CD4-positive, CD25-positive, alpha-beta regulatory T cell (primary cell): ENCODE measurements around the gene SEMA4D. TPM values are rescaled to one million over a fixed set of nuclear protein-coding genes. Genes with fewer than 3 reads are reported as not detected.

ENCODE experiments used
- ATAC-seq, 2 donors: fragments of 150-1000 bp; cut with Tn5 transposase; one replicate each; pipeline ENCODE4 v1.10.0; 2021; ENCODE audit warnings: low read depth in 2 of 2, moderate number of reproducible peaks in 2 of 2, moderate library complexity in 1 of 2
- DNase-seq, 3 donors: peaks; one replicate each; pipeline versions ENCODE4 v3.0.0 to v3.0.0-alpha.2; 2012 to 2022; ENCODE audit warnings: mixed read lengths in 1 of 3
- H3K27ac ChIP-seq: one replicate; pipeline ENCODE4 v1.7.0; 2013; ENCODE audit warnings: mild to moderate bottlenecking, low read length; ENCODE audit not compliant: insufficient read depth, poor library complexity, severe bottlenecking
- H3K27me3 ChIP-seq: one replicate; pipeline ENCODE4 v1.7.0; 2013; ENCODE audit warnings: low read length; ENCODE audit not compliant: control insufficient read depth, insufficient read depth
- H3K36me3 ChIP-seq: one replicate; pipeline ENCODE4 v1.7.0; 2013; ENCODE audit warnings: mild to moderate bottlenecking, low read length, moderate library complexity; ENCODE audit not compliant: control insufficient read depth, insufficient read depth
- H3K4me1 ChIP-seq: 2 replicates; pipeline ENCODE4 v1.7.0; 2013; ENCODE audit warnings: mild to moderate bottlenecking, low read length; ENCODE audit not compliant: insufficient read depth, control insufficient read depth, poor library complexity, severe bottlenecking
- H3K4me3 ChIP-seq: one replicate; pipeline ENCODE4 v1.7.0; 2013; ENCODE audit warnings: low read depth, mild to moderate bottlenecking, low read length, moderate library complexity
- H3K9me3 ChIP-seq, 2 experiments: 1 replicate in 1 of 2; 2 replicates in 1 of 2; pipeline ENCODE4 v1.7.0; 2013; ENCODE audit warnings: low read length in 2 of 2, mild to moderate bottlenecking in 1 of 2, moderate library complexity in 1 of 2; ENCODE audit not compliant: control insufficient read depth in 2 of 2
- H3K27ac Mint-ChIP-seq, 3 donors: one replicate each; pipeline ENCODE4 v1.8.0; 2020 to 2022; ENCODE audit warnings: mild to moderate bottlenecking in 3 of 3, mixed read lengths in 3 of 3, moderate library complexity in 2 of 3
- H3K27me3 Mint-ChIP-seq: one replicate; pipeline ENCODE4 v1.8.0; 2022; ENCODE audit warnings: mild to moderate bottlenecking, mixed read lengths
- H3K36me3 Mint-ChIP-seq: one replicate; pipeline ENCODE4 v1.8.0; 2020; ENCODE audit warnings: mixed read lengths
- H3K4me1 Mint-ChIP-seq, 4 donors: one replicate each; pipeline ENCODE4 v1.8.0; 2020 to 2022; ENCODE audit warnings: mixed read lengths in 4 of 4, mild to moderate bottlenecking in 1 of 4
- H3K4me3 Mint-ChIP-seq, 4 donors: one replicate each; pipeline ENCODE4 v1.8.0; 2020 to 2022; ENCODE audit warnings: mild to moderate bottlenecking in 4 of 4, mixed read lengths in 4 of 4, moderate library complexity in 3 of 4
- H3K9me3 Mint-ChIP-seq, 7 donors: one replicate each; pipeline ENCODE4 v1.8.0; 2020 to 2022; ENCODE audit warnings: mixed read lengths in 7 of 7, mild to moderate bottlenecking in 3 of 7, moderate library complexity in 2 of 7
- polyA plus RNA-seq, 4 donors: library from polyadenylated mRNA; unstranded; fragments of 300-500 nt; fragmentation: Illumina TruSeq; gene quantifications; one replicate each; pipeline ENCODE4 v1.2.3, GENCODE V29; 2021
- total RNA-seq: library from RNA; stranded (reverse); gene quantifications from one replicate; pipeline ENCODE4 v1.2.3, GENCODE V29; 2022

The SEMA4D gene
- total and polyA plus RNA-seq, 5 donors from 2014 or later = 67.5 to 480 (median 90.5) TPM

- H3K4me1 ChIP-seq = peaks cover 99% of the 10 kb centered on the region
- H3K27me3 ChIP-seq = no peaks in the 10 kb centered on the region
- peaks cover 22% of the 10 kb centered on the region for H3K36me3 ChIP-seq
- DNase-seq = no peak
- ATAC-seq = no peak
- Mint-ChIP-seq H3K27me3 (no peaks in the 10 kb centered on the region), H3K4me3 (peak overlapping the region; percentile 83 to 93 (median 88)), H3K27ac (peak overlapping the region; percentile 94 to 99 (median 96)), H3K36me3 (peaks cover 38% of the 10 kb centered on the region), H3K4me1 (peaks cover 39 to 98% (median 83%) of the 10 kb centered on the region in 4 donors), H3K9me3 (no peaks in the 10 kb centered on the region)
- H3K27ac ChIP-seq = peak overlapping the region; percentile 87
- peak overlapping the region; percentile 48 for H3K4me3 ChIP-seq
- H3K9me3 ChIP-seq = no peaks in the 10 kb centered on the region
Measured at GRCh38 chr9:89462817-89463683, 34.9 kb downstream of the SEMA4D start.

DNA sequence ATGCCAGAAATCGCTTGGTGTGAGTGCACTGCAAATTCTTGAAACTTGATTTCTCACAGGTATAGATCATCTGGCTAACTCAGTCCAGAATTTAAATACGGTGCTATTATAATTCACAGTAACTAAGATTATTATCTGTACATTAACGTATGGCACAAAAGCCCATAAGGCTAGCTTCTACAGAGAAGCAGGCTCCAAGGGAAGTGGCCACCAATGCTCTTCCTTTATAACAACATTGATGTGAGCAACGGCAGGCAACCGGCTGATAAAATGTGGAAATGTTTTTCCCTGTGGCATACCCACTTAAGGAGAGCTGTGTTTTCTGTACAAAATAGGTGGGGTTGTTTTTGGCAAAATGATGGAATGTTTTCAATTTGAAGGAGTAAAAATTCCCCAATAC lies 35.7 kb downstream of the SEMA4D start:
- peaks cover 99% of the 10 kb centered on the region for H3K4me1 ChIP-seq
- no peaks in the 10 kb centered on the region for H3K27me3 Mint-ChIP-seq
- H3K4me3 ChIP-seq = peak overlapping the region; percentile 5
- peak overlapping the region; percentile 87 for H3K27ac ChIP-seq
- no peaks in the 10 kb centered on the region for H3K27me3 ChIP-seq
- peak overlapping the region; percentile 8 to 93 (median 84) for H3K4me3 Mint-ChIP-seq
- H3K9me3 Mint-ChIP-seq = no peaks in the 10 kb centered on the region
- peak overlapping the region; percentile 87 to 99 (median 96) for H3K27ac Mint-ChIP-seq
- ATAC-seq = no peak
- no peaks in the 10 kb centered on the region for H3K9me3 ChIP-seq
- H3K36me3 Mint-ChIP-seq = peaks cover 37% of the 10 kb centered on the region
- H3K4me1 Mint-ChIP-seq = peaks cover 36 to 98% (median 80%) of the 10 kb centered on the region in 4 donors
- peaks cover 23% of the 10 kb centered on the region for H3K36me3 ChIP-seq
- no peak for DNase-seq

- peaks cover 38 to 98% (median 79%) of the 10 kb centered on the region in 4 donors for H3K4me1 Mint-ChIP-seq
- no peaks in the 10 kb centered on the region for H3K27me3 Mint-ChIP-seq
- H3K27ac Mint-ChIP-seq = peak overlapping the region; percentile 87 to 97 (median 96)
- Histone ChIP-seq H3K27me3 (no peaks in the 10 kb centered on the region), H3K36me3 (peaks cover 19% of the 10 kb centered on the region), H3K4me1 (peaks cover 99% of the 10 kb centered on the region), H3K4me3 (no peak overlapping the region), H3K9me3 (no peaks in the 10 kb centered on the region), H3K27ac (peak overlapping the region; percentile 87)
- ATAC-seq (no peak), DNase-seq (peak in 1 of 3 donors; percentile 23)
- peak overlapping the region in 3 of 4 donors; percentile 23 to 77 (median 70) for H3K4me3 Mint-ChIP-seq
- no peaks in the 10 kb centered on the region for H3K9me3 Mint-ChIP-seq
- peaks cover 30% of the 10 kb centered on the region for H3K36me3 Mint-ChIP-seq
Measured at GRCh38 chr9:89461265-89461664, 36.6 kb downstream of the SEMA4D start.

GRCh38 chr9:89460551-89460950 lies 37.4 kb downstream of the SEMA4D start:
- H3K27me3 Mint-ChIP-seq = no peaks in the 10 kb centered on the region
- no peaks in the 10 kb centered on the region for H3K27me3 ChIP-seq
- no peaks in the 10 kb centered on the region for H3K9me3 Mint-ChIP-seq
- no peak overlapping the region for H3K4me3 ChIP-seq
- peak overlapping the region; percentile 39 to 77 (median 68) for H3K4me3 Mint-ChIP-seq
- peaks cover 99% of the 10 kb centered on the region for H3K4me1 ChIP-seq
- ATAC-seq = no peak
- H3K36me3 Mint-ChIP-seq = peaks cover 34% of the 10 kb centered on the region
- H3K27ac ChIP-seq = peak overlapping the region; percentile 87
- DNase-seq = no peak
- H3K4me1 Mint-ChIP-seq = peaks cover 39 to 98% (median 81%) of the 10 kb centered on the region in 4 donors
- H3K27ac Mint-ChIP-seq = peak overlapping the region; percentile 87 to 97 (median 96)
- no peaks in the 10 kb centered on the region for H3K9me3 ChIP-seq
- peaks cover 16% of the 10 kb centered on the region for H3K36me3 ChIP-seq

DNA sequence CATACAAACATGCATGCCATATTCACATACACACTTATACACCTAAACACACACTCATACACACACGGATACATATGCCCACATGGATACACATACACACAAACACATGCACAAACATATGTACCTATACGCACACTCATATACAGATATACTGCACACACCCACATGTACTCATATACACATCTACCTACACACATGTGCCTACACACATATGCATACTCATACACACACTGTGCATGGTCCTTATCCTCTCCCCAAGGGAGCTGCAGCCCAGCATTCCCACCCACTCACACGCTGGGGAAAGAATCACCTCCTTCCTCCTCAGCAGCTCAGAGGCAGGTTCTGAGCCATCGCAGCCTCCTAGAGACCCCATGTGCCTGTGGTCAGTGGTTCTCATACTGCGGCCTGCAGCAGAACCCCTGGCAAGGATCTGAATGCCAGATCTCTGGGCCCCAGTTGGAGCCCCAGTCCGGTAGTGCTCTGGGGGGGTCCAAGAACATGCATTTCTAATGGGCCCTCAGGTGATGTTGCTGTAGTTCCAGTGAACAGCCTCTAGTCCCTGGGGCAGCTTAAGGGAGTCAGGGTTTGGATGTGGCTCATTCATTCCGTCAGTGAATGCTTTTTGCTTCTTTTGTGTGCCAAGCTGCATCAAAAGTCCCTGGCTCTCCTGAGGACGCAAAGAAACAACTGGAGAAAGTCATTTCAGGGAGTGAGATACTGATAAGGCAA lies 39.0 kb downstream of the SEMA4D start:
- Mint-ChIP-seq H3K4me3 (peak overlapping the region in 3 of 4 donors; percentile 8 to 65 (median 39)), H3K36me3 (peaks cover 24% of the 10 kb centered on the region), H3K4me1 (peaks cover 33 to 98% (median 73%) of the 10 kb centered on the region in 4 donors), H3K9me3 (no peaks in the 10 kb centered on the region), H3K27ac (peak overlapping the region; percentile 96 to 99 (median 98)), H3K27me3 (no peaks in the 10 kb centered on the region)
- no peak overlapping the region for H3K4me3 ChIP-seq
- DNase-seq = no peak
- H3K9me3 ChIP-seq = no peaks in the 10 kb centered on the region
- H3K4me1 ChIP-seq = peaks cover 99% of the 10 kb centered on the region
- H3K27ac ChIP-seq = peak overlapping the region; percentile 87
- ATAC-seq = no peak
- H3K36me3 ChIP-seq = peaks cover 32% of the 10 kb centered on the region
- no peaks in the 10 kb centered on the region for H3K27me3 ChIP-seq

DNA sequence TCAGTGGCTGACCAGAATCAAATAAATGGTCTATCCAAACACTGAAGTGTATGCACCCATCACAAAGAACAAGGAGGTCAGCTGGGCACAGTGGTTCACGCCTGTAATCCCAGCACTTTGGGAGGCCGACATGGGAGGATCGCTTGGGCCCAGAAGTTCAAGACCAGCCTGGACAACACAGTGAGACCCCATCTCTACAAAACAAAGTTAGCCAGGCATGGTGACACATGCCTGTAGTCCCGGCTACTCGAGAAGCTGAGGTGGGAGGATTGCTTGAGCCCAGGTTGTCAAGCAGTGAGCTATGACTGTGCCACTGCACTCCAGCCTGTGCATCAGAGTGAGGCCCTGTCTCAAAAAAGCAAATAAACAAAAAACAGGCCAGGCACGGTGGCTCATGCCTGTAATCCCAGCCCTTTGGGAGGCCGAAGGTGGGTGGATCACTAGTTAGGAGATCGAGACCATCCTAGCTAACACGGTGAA lies 40.5 kb downstream of the SEMA4D start:
- H3K36me3 Mint-ChIP-seq = peaks cover 30% of the 10 kb centered on the region
- H3K36me3 ChIP-seq = peaks cover 44% of the 10 kb centered on the region
- DNase-seq (no peak), ATAC-seq (no peak)
- H3K4me3 ChIP-seq = peak overlapping the region; percentile 59
- peaks cover 31 to 97% (median 74%) of the 10 kb centered on the region in 4 donors for H3K4me1 Mint-ChIP-seq
- no peaks in the 10 kb centered on the region for H3K9me3 ChIP-seq
- H3K4me1 ChIP-seq = peaks cover 97% of the 10 kb centered on the region
- no peaks in the 10 kb centered on the region for H3K27me3 ChIP-seq
- H3K27ac ChIP-seq = peak overlapping the region; percentile 77
- H3K27me3 Mint-ChIP-seq = no peaks in the 10 kb centered on the region
- no peaks in the 10 kb centered on the region for H3K9me3 Mint-ChIP-seq
- H3K27ac Mint-ChIP-seq = peak overlapping the region; percentile 96 to 99 (median 98)
- peak overlapping the region; percentile 64 to 87 (median 72) for H3K4me3 Mint-ChIP-seq

DNA sequence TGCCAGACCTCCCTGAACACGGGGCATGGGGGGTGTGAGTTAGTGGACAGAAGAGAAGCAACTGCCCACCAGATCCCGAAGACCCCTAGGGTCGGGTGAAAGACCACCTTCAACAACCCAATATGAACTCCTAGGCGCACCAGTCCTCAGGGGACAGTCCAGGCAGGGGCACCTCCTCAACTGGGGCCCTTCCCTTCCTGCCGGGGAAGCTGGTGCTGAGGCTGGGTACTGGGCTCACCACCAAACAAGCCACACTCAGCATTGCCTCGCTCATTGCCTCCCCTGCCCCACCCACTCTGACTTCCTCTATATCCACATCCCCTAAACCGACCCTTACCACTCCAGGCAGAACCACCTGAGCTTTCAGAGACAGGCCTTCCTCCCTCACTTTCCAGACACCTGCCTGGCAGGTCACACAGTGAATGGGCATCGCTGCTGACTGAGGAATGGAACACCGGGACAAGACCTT lies 42.5 kb downstream of the SEMA4D start:
- no peak overlapping the region for H3K4me3 ChIP-seq
- H3K9me3 ChIP-seq = no peaks in the 10 kb centered on the region
- H3K4me1 ChIP-seq = peaks cover 81% of the 10 kb centered on the region
- Mint-ChIP-seq H3K9me3 (no peaks in the 10 kb centered on the region), H3K4me1 (peaks cover 28 to 98% (median 72%) of the 10 kb centered on the region in 4 donors), H3K36me3 (peaks cover 32% of the 10 kb centered on the region), H3K27ac (peak overlapping the region; percentile 96 to 99 (median 98)), H3K27me3 (no peaks in the 10 kb centered on the region), H3K4me3 (peak overlapping the region; percentile 64 to 87 (median 72))
- H3K27ac ChIP-seq = peak overlapping the region; percentile 77
- H3K36me3 ChIP-seq = peaks cover 52% of the 10 kb centered on the region
- peak; percentile 61 to 66 for ATAC-seq
- H3K27me3 ChIP-seq = no peaks in the 10 kb centered on the region
- DNase-seq = peak in 2 of 3 donors; percentile 49 to 85
